ENCODE measurements around the gene MAMSTR. TPM values are rescaled to one million over a fixed set of nuclear protein-coding genes. Genes with fewer than 3 reads are reported as not detected.

MAMSTR gene
- total and polyA plus RNA-seq, 9 of the 15 experiments (the other 6 are each of a cell fraction or from before 2014, with no cell fraction given), result 0.08 to 1.00 (median 0.40) TPM; not detected in 1

DNA sequence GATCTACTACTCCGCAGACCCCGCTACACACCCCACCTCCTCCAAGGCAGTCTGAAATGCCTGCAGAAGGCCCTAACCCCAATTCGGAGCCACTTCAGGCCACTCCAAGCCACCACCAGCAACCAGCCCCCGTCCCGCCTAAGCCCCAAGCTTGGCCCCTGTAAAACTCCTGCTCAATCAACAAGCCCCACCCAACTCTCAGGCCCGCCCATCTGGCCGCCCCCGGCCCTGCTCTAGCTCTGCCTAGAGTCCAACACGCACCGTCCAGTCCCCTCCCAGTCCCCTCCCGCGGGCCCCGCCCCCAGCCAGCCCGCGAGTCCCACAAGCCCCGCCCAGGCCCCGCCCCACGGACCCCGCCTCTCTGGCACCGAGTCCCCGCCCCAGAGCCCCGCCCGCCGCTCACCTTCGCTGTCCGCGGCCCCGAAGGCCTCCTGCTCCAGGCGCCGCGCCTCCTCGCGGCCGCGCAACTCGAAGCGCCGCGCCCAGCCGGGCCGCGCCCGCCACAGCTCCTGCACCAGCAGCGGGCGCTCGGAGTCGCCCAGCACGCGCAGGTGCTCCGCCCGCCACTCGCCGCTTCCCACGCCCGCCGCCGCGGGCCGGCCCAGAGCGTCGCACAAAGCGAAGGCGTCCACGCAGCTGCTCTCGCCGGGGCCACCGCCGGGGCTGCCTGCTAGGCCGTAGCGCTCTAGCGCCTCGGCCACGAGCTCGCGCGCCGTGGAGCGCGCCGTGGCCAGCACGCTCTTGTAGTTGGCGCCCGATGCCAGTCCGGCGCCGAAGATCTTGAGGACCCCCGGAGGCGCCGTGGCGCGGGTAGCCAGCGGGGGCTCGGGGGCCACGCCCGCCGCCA is 19.3 kb upstream of the MAMSTR start (continued):
- TF ChIP-seq, protein P1, sequence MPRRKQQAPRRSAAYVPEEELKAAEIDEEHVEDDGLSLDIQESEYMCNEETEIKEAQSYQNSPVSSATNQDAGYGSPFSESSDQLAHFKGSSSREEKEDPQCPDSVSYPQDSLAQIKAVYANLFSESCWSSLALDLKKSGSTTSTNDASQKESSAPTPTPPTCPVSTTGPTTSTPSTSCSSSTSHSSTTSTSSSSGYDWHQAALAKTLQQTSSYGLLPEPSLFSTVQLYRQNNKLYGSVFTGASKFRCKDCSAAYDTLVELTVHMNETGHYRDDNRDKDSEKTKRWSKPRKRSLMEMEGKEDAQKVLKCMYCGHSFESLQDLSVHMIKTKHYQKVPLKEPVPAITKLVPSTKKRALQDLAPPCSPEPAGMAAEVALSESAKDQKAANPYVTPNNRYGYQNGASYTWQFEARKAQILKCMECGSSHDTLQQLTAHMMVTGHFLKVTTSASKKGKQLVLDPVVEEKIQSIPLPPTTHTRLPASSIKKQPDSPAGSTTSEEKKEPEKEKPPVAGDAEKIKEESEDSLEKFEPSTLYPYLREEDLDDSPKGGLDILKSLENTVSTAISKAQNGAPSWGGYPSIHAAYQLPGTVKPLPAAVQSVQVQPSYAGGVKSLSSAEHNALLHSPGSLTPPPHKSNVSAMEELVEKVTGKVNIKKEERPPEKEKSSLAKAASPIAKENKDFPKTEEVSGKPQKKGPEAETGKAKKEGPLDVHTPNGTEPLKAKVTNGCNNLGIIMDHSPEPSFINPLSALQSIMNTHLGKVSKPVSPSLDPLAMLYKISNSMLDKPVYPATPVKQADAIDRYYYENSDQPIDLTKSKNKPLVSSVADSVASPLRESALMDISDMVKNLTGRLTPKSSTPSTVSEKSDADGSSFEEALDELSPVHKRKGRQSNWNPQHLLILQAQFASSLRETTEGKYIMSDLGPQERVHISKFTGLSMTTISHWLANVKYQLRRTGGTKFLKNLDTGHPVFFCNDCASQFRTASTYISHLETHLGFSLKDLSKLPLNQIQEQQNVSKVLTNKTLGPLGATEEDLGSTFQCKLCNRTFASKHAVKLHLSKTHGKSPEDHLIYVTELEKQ (CRISPR knock-in tag; IDR thresholded peaks at IDR 0.05), result no peak
- TF ChIP-seq E2F5 (CRISPR knock-in tag; IDR thresholded peaks at IDR 0.05) (no peak), KDM2B (CRISPR knock-in tag; IDR thresholded peaks at IDR 0.05) (0 out of 2 replicates have a peak, but pooled peaks have one; percentile 69), NFXL1 (CRISPR knock-in tag; IDR thresholded peaks at IDR 0.05) (no peak), MCM5 (IDR thresholded peaks at IDR 0.05; ENCODE audit: low read depth) (no peak), MAFK (IDR thresholded peaks at IDR 0.05; ENCODE audit: low read length) (no peak), ATF1 (CRISPR knock-in tag; IDR thresholded peaks at IDR 0.05) (no peak), ATF1 (tag; IDR thresholded peaks at IDR 0.05) (peak; percentile 63), NCOR1 (IDR thresholded peaks at IDR 0.05) (no peak), CREB3L1 (IDR thresholded peaks at IDR 0.05; ENCODE audit: borderline replicate concordance, low read depth) (peak; percentile 84; the same call in 1 of the 2 replicates), ZNF280A (IDR thresholded peaks at IDR 0.05; ENCODE audit: low read depth, partially characterized antibody) (no peak), IRF1 (CRISPR knock-in tag; IDR thresholded peaks at IDR 0.05; ENCODE audit: borderline replicate concordance) (no peak), ZNF121 (CRISPR knock-in tag; conservative IDR thresholded peaks at IDR 0.05) (no peak), TOE1 (IDR thresholded peaks at IDR 0.05; ENCODE audit: borderline replicate concordance) (no peak; the same call in 1 of the 2 replicates), TOE1 (CRISPR knock-in tag; IDR thresholded peaks at IDR 0.05; ENCODE audit: borderline replicate concordance, low read depth) (no peak), ZBTB8A (IDR thresholded peaks at IDR 0.05; ENCODE audit: partially characterized antibody) (no peak), ZNF280B (CRISPR knock-in tag; IDR thresholded peaks at IDR 0.05) (no peak), JUNB (CRISPR knock-in tag; conservative IDR thresholded peaks at IDR 0.05) (no peak)

Measured in K562 (cell line).